ENCODE measurements around the gene ARL15. TPM values are rescaled to one million over a fixed set of nuclear protein-coding genes. Genes with fewer than 3 reads are reported as not detected.

Gene ARL15
- total and polyA plus RNA-seq, 2 donors (not counting 1 experiment from before 2014, with no cell fraction given), result 5.8 to 20.5 TPM

GRCh38 chr5:53915120-53915519 is 395.3 kb downstream of the ARL15 start:
- no peak overlapping the region for H3K4me2 ChIP-seq (replicated peaks; ENCODE audit: low read depth, low read length, poor library complexity, severe bottlenecking)
- no peaks in the 10 kb centered on the region for H4K20me1 ChIP-seq (ENCODE audit: control insufficient read depth, insufficient read depth, low read length, poor library complexity, severe bottlenecking)
- H3K9ac ChIP-seq (ENCODE audit: low read length), result no peak overlapping the region
- DNase-seq (no peak), ATAC-seq (ENCODE audit: low read depth) (no peak)
- no peaks in the 10 kb centered on the region for H3K9me3 ChIP-seq (ENCODE audit: control extremely low read depth in 1 of 3, control insufficient read depth in 2 of 3, insufficient read depth in 1 of 3, low read length in 2 of 3)
- Mint-ChIP-seq H3K4me3 (no peak overlapping the region), H3K27me3 (no peaks in the 10 kb centered on the region), H3K4me1 (peaks cover 6% of the 10 kb centered on the region), H3K9me3 (ENCODE audit: insufficient read depth) (no peaks in the 10 kb centered on the region), H3K27ac (no peak overlapping the region)
- TF ChIP-seq EZH2 (IDR thresholded peaks at IDR 0.05; ENCODE audit: borderline replicate concordance, insufficient read depth, low read depth, low read length, poor library complexity, severe bottlenecking) (no peak), CTCF (IDR thresholded peaks at IDR 0.05) (no peak)
- ChIA-PET CTCF (no interaction called here), POLR2A (no interaction called here)
- H3K27me3 ChIP-seq (replicated peaks in 1 of 4; ENCODE audit: control extremely low read depth in 1 of 4, control insufficient read depth in 3 of 4, insufficient read depth in 4 of 4, low read length in 3 of 4), result no peaks in the 10 kb centered on the region
- H3K27ac ChIP-seq (ENCODE audit: low read length in 2 of 2), result no peak overlapping the region
- no peak overlapping the region for H3K4me3 ChIP-seq (ENCODE audit: control extremely low read depth in 1 of 5, extremely low read depth in 1 of 5, insufficient read depth in 1 of 5, low read depth in 2 of 5, low read length in 4 of 5)
- intact Hi-C loops (cut with micrococcal nuclease), result no loop called here
- H2AFZ ChIP-seq (ENCODE audit: insufficient read depth, low read depth, low read length, poor library complexity, severe bottlenecking), result no peak overlapping the region
- no CpG with 5 or more reads among the region's 1 CpG for WGBS (ENCODE audit: insufficient coverage)
- H3K36me3 ChIP-seq (replicated peaks in 1 of 2; ENCODE audit: control extremely low read depth in 1 of 2, control insufficient read depth in 1 of 2, extremely low read depth in 1 of 2, insufficient read depth in 2 of 2, low read length in 1 of 2), result no peaks in the 10 kb centered on the region
- no peaks in the 10 kb centered on the region for H3K4me1 ChIP-seq (ENCODE audit: control insufficient read depth in 2 of 2, insufficient read depth in 2 of 2, low read length in 2 of 2)
- H3K79me2 ChIP-seq (ENCODE audit: control insufficient read depth, insufficient read depth, low read length), result no peaks in the 10 kb centered on the region

- Histone ChIP-seq H3K9me3 (ENCODE audit: control extremely low read depth in 1 of 3, control insufficient read depth in 2 of 3, insufficient read depth in 1 of 3, low read length in 2 of 3) (no peaks in the 10 kb centered on the region), H3K4me3 (ENCODE audit: control extremely low read depth in 1 of 5, extremely low read depth in 1 of 5, insufficient read depth in 1 of 5, low read depth in 2 of 5, low read length in 4 of 5) (no peak overlapping the region), H3K4me2 (replicated peaks; ENCODE audit: low read depth, low read length, poor library complexity, severe bottlenecking) (no peak overlapping the region), H3K27ac (ENCODE audit: low read length in 2 of 2) (no peak overlapping the region), H3K27me3 (replicated peaks in 1 of 4; ENCODE audit: control extremely low read depth in 1 of 4, control insufficient read depth in 3 of 4, insufficient read depth in 4 of 4, low read length in 3 of 4) (no peaks in the 10 kb centered on the region), H4K20me1 (ENCODE audit: control insufficient read depth, insufficient read depth, low read length, poor library complexity, severe bottlenecking) (no peaks in the 10 kb centered on the region), H3K9ac (ENCODE audit: low read length) (no peak overlapping the region), H3K79me2 (ENCODE audit: control insufficient read depth, insufficient read depth, low read length) (no peaks in the 10 kb centered on the region), H3K4me1 (ENCODE audit: control insufficient read depth in 2 of 2, insufficient read depth in 2 of 2, low read length in 2 of 2) (no peaks in the 10 kb centered on the region), H3K36me3 (replicated peaks in 1 of 2; ENCODE audit: control extremely low read depth in 1 of 2, control insufficient read depth in 1 of 2, extremely low read depth in 1 of 2, insufficient read depth in 2 of 2, low read length in 1 of 2) (no peaks in the 10 kb centered on the region), H2AFZ (ENCODE audit: insufficient read depth, low read depth, low read length, poor library complexity, severe bottlenecking) (no peak overlapping the region)
- ATAC-seq (ENCODE audit: low read depth), result no peak
- ChIA-PET POLR2A (no interaction called here), CTCF (interaction anchor here (1.0 kb wide), 1 partner anchor 19 kb away, joined by 3 read pairs; no protein-coding TSS in a partner anchor)
- H3K27ac Mint-ChIP-seq, result no peak overlapping the region
- peak; percentile 13 for DNase-seq
- TF ChIP-seq EZH2 (IDR thresholded peaks at IDR 0.05; ENCODE audit: borderline replicate concordance, insufficient read depth, low read depth, low read length, poor library complexity, severe bottlenecking) (no peak), CTCF (IDR thresholded peaks at IDR 0.05) (no peak)
- intact Hi-C loops (cut with micrococcal nuclease), result no loop called here
- H3K4me1 Mint-ChIP-seq, result peaks cover 6% of the 10 kb centered on the region
- H3K9me3 Mint-ChIP-seq (ENCODE audit: insufficient read depth), result no peaks in the 10 kb centered on the region
- 83% methylated on average over 1 of the region's 1 CpG for WGBS (ENCODE audit: insufficient coverage)
- no peaks in the 10 kb centered on the region for H3K27me3 Mint-ChIP-seq
- no peak overlapping the region for H3K4me3 Mint-ChIP-seq
These were observed 396.4 kb downstream of the ARL15 start for GRCh38 chr5:53913941-53914340.

All from B cell (primary cell).